ENCODE results near the gene TMC2.
A peak's percentile ranks its signal among the peaks of the same experiment; 100 is the strongest.
"Not testable (repeated sequence)": the region's sequence is repeated elsewhere in the genome, so short reads cannot be mapped to it uniquely, and the experiment has no call there.

TMC2 gene

DNA sequence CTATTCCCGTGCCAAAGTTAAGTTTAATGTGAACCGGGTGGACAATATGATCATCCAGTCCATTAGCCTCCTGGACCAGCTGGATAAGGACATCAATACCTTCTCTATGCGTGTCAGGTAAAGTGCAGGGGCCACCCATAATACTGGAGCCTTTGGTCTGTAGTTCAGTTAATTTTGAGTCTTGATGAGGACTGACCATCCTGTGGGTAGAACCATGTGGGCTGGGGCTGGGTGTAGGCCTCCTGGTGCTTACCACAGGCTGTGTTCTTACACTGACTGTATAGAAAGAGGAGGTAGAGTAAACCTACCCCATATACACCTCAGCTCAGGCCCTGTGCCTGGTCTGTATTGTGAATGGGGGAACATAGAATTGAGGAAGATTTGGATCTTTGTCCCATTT, 118.5 kb downstream of the TMC2 start:
- ATAC-seq (no peak), DNase-seq (ENCODE audit: low spot score in 2 of 2) (no peak)
- H3K4me3 Mint-ChIP-seq, result peak overlapping the region; percentile 86
- no peaks in the 10 kb centered on the region for H3K9me3 Mint-ChIP-seq
- H3K36me3 Mint-ChIP-seq, result peaks cover 83% of the 10 kb centered on the region
- peaks cover 46% of the 10 kb centered on the region for H3K4me1 Mint-ChIP-seq
- H3K27ac Mint-ChIP-seq, result peak overlapping the region; percentile 96

DNA sequence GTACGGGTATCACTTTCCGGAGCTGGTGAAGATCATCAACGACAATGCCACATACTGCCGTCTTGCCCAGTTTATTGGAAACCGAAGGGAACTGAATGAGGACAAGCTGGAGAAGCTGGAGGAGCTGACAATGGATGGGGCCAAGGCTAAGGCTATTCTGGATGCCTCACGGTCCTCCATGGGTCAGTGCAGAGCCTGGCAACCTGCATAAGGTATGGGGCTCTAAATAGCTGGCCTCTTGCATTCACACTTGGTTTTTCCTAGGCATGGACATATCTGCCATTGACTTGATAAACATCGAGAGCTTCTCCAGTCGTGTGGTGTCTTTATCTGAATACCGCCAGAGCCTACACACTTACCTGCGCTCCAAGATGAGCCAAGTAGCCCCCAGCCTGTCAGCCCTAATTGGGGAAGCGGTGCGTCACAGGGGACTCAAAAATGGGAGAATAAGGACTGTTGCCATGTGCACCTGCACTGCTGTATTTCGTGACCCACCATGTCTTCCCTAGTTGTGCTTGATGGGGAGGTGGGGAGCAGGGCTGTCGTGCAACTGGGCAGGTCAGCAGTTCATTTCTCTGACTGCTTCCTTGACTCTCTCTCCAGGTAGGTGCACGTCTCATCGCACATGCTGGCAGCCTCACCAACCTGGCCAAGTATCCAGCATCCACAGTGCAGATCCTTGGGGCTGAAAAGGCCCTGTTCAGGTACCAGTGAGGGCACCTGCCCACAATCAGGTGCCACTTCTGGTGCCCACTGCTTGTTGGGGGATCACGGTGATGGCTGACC, 119.2 kb downstream of the TMC2 start:
- no peaks in the 10 kb centered on the region for H3K9me3 Mint-ChIP-seq
- H3K27ac Mint-ChIP-seq, result peak overlapping the region; percentile 96
- no peak for ATAC-seq
- H3K4me3 Mint-ChIP-seq, result peak overlapping the region; percentile 86
- no peak for DNase-seq (ENCODE audit: low spot score in 2 of 2)
- peaks cover 45% of the 10 kb centered on the region for H3K4me1 Mint-ChIP-seq
- peaks cover 90% of the 10 kb centered on the region for H3K36me3 Mint-ChIP-seq

DNA sequence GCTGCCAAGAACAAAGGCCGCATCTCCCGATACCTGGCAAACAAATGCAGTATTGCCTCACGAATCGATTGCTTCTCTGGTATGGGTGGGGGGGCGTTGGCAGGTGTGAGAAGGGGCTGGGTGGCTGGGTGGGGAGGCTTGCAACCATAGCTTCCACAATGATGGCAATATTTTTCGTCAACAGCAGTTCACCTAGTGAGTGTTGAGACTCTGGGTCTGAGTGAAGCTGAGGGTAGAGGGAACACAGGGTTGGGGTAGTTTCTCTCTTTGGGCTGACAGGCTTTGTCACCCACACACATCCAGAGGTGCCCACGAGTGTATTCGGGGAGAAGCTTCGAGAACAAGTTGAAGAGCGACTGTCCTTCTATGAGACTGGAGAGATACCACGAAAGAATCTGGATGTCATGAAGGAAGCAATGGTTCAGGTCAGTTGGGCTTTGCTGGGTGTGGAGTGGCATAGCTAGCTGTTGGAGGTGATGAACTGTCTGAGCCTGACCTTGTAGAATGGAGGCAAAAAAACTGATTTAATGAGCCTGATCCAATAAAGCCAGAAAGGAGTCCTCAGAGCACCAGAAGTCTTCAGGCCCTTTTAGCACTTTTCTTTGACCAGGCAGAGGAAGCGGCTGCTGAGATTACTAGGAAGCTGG, 120.2 kb downstream of the TMC2 start:
- ATAC-seq (no peak), DNase-seq (ENCODE audit: low spot score in 2 of 2) (no peak)
- Mint-ChIP-seq H3K27ac (peak overlapping the region; percentile 96), H3K4me1 (peaks cover 48% of the 10 kb centered on the region), H3K4me3 (peak overlapping the region; percentile 86), H3K9me3 (no peaks in the 10 kb centered on the region), H3K36me3 (peaks cover 99% of the 10 kb centered on the region)

DNA sequence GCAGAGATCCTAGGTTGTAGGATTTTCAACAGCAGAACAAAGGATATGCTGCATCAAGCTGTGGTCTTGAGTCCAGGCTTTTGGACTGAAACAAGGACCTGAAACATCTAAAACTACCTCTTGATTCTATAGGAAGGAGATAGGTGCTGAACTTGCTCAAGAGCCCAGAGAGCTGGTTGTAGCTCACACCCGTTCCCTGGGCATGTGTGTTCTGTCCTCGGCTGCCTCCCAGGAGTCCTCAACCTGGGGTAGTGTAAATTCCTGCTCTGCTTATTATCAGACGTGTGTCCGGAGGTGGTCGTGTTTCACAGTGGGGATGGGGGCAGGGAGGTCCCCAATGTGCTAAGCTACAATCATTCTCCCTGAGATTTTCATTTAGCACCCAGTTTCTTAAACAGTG, 120.9 kb downstream of the TMC2 start:
- Mint-ChIP-seq H3K4me1 (peaks cover 55% of the 10 kb centered on the region), H3K4me3 (no peak overlapping the region), H3K27ac (peak overlapping the region; percentile 96), H3K36me3 (peaks cover 99% of the 10 kb centered on the region), H3K9me3 (no peaks in the 10 kb centered on the region)
- DNase-seq (ENCODE audit: low spot score in 2 of 2), result no peak
- ATAC-seq, result no peak

DNA sequence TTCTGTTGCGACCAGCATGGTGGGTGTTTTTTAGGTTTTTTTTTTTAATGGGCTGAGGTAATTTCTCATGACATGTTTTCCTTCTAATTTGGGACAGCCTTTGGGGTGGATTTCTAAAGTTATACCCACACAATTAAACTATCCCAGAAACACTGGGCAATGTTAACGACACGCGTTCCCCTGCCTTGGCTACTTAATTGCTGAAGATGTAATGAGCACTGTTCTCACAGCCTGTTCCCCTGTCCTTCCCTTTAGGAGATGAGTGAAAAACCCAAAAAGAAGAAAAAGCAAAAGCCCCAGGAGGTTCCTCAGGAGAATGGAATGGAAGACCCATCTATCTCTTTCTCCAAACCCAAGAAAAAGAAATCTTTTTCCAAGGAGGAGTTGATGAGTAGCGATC, 121.3 kb downstream of the TMC2 start:
- no peak for ATAC-seq
- Mint-ChIP-seq H3K4me3 (no peak overlapping the region), H3K27ac (peak overlapping the region; percentile 96)

DNA sequence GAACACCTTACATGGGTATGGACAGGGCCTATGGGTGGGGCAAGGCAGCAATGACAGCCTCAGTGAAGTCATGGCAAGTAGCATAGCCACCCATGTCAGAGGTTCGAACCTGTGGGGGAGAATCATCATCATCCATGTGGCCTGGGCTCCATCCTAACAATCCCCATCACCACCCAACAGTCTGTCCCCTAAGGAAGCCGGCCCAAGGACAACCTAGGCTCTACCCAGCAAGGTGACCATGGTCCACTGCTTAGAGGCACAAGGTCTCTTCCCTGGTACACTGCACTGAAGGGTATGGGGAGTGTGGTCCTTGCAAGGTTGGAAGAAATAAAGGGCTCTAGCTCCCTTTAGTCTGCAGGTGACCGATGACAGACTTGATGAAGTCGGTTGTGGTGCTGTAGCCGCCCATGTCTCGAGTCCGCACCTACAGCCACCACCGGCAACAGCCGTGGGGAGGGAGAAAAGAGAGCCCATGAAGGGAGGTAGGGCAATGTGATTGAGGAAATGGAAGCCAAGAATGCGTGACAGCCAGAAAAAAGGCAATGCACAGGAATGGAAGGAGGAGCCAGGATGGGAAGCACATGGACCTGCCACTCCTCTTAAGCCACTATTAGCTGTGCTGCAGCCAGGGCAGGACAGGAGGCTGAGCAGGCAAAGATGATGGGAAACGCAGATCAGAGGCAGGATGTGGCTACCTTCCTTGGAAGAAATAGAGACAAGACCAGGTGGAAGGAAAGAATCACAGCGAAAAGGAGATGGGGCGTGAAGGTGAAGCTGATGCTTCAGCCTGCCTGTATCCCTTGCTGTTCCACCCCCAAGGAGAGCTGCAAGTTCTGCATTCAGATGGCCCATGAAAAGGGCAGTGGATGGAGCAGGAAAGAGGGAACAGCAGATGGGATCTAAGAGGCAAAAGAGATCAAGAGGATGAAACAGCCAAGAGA, 122.3 kb downstream of the TMC2 start:
- H3K4me1 Mint-ChIP-seq, result peaks cover 66% of the 10 kb centered on the region
- ATAC-seq, result peak; percentile 50
- H3K27ac Mint-ChIP-seq, result peak overlapping the region; percentile 96
- no peak overlapping the region for H3K4me3 Mint-ChIP-seq
- no peak for DNase-seq (ENCODE audit: low spot score in 2 of 2)
- no peaks in the 10 kb centered on the region for H3K9me3 Mint-ChIP-seq
- peaks cover 96% of the 10 kb centered on the region for H3K36me3 Mint-ChIP-seq

More for the DNA sequence above, 121.3 kb downstream of the TMC2 start:
- H3K9me3 Mint-ChIP-seq, result no peaks in the 10 kb centered on the region
- no peak for DNase-seq (ENCODE audit: low spot score in 2 of 2)
- H3K4me1 Mint-ChIP-seq, result peaks cover 59% of the 10 kb centered on the region
- H3K36me3 Mint-ChIP-seq, result peaks cover 100% of the 10 kb centered on the region

DNA sequence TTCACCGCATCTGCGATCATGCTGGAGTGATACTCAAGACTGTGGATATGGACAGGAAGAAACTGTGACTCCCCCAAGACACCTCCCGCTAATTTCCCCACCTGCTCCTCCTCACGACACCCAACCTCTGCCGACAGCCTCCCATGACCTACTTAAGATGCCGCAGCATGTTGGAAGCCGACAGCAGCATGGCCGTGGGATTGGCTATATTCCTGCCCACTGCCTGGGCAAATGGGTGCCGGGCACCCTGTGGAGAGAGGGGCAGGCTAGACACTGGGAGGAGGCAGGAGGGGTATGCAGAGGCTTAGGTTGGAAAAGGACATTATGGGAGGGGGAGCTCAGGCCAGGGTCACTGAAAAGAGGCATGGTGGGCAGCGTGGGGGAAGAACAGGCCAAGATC, 123.2 kb downstream of the TMC2 start:
- Mint-ChIP-seq H3K4me1 (peaks cover 66% of the 10 kb centered on the region), H3K9me3 (no peaks in the 10 kb centered on the region), H3K27ac (peak overlapping the region; percentile 40), H3K4me3 (no peak overlapping the region), H3K36me3 (peaks cover 94% of the 10 kb centered on the region)
- ATAC-seq, result no peak
- DNase-seq (ENCODE audit: low spot score in 2 of 2), result no peak

DNA sequence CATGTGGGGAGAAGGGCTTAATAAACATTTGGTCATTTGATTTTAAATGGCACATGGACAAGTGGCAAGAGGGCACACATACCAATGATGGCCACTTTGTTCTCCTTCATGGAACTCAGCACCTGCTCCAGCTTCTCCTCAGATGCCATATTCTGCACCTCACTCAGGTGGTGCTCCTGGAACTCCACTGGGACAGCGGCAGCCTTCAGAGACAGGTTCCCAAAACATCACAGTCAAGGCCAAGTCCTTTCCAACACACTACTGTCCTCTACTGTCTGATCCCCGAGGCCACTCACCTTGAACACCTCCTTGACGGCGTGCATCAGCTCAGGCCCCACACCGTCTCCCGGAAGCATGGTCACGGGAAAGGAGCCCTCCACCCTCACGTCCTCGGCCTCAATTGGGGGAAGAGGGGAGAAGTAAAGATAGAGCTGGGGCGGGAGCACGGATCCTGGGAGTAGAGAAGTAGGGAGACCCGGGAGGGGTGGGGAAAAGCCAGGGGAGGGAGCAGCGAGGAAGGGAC, 127.1 kb downstream of the TMC2 start:
- no peak for DNase-seq (ENCODE audit: low spot score in 2 of 2)
- Mint-ChIP-seq H3K36me3 (peaks cover 56% of the 10 kb centered on the region), H3K4me3 (peak overlapping the region; percentile 79), H3K4me1 (peaks cover 43% of the 10 kb centered on the region), H3K9me3 (no peaks in the 10 kb centered on the region), H3K27ac (peak overlapping the region; percentile 94)
- ATAC-seq, result no peak

DNA sequence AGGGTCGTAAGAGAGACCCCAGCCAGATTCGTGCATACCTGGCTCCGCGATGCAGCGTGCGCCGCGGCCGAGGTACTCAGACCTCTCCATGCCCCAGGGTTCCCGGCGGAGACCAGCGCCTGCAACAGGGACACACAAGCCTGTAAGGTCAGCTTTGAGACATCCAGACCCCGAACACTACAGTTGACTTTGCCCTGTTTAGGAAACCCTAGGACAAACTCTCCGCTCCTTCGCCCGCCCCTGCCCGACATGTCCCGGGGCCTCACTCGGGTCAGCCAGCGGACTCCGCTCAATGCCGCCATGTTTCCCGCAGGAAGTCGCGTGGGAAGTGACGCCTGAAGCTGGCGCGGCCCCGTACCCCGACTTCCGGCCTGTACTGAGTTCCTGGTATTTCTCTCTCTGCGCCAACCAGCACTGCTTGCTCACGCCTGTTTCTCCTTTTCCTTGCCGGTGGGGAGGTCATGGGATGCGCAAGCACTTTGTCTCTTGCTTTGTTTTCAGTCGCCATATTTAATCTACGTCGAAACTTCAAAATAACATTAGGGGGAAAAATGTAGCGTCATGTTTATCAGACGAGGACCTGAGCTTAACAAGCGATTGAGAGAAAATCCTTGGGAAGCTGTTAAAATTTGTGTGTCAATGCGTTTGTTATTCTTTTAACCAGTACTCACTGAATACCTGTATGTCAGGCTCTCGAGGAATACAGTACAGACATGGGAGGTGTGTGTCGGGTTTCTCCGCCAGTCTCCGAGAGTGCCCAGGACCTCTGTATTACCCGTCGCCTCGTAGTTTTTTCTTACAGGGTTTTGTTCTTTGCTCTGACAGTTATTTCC, 127.7 kb downstream of the TMC2 start, which contains the start of gene IDH3B:
TSS of gene IDH3B (minus strand) at position 330 of the 833 bp plus-strand sequence. CDS start at position 302, 28 bp downstream.
- Mint-ChIP-seq H3K36me3 (peaks cover 49% of the 10 kb centered on the region), H3K9me3 (no peaks in the 10 kb centered on the region), H3K4me3 (peak within 1 kb of the TSS; percentile 79), H3K27ac (peak within 1 kb of the TSS; percentile 94), H3K4me1 (peaks cover 36% of the 10 kb centered on the region)
- DNase-seq (ENCODE audit: low spot score in 2 of 2) (peak; percentile 81 to 93), ATAC-seq (peak; percentile 96)

DNA sequence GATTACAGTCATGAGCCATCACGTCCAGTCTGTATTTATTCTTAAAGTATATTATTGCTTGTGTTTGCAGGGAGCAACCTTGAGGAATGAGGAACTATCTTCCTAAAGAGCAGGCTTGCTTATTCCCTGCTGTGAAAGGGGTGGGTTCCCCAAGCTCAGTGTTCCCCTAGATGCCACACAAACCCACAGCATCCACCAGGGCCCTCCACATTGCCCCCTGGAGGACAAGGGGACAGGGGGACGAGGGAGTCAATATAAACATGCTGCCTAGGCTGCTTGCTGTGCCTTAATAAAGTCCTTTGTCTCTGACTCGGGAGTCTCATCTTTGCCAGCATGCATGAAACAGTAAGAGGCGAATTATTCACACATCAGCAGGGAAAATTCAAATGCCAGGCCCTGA, 135.6 kb downstream of the TMC2 start:
- H3K4me3 Mint-ChIP-seq, result no peak overlapping the region
- H3K36me3 Mint-ChIP-seq, result no peaks in the 10 kb centered on the region
- DNase-seq (ENCODE audit: low spot score in 2 of 2) (no peak), ATAC-seq (peak; percentile 53)
- no peaks in the 10 kb centered on the region for H3K9me3 Mint-ChIP-seq
- no peak overlapping the region for H3K27ac Mint-ChIP-seq
- H3K4me1 Mint-ChIP-seq, result no peaks in the 10 kb centered on the region

DNA sequence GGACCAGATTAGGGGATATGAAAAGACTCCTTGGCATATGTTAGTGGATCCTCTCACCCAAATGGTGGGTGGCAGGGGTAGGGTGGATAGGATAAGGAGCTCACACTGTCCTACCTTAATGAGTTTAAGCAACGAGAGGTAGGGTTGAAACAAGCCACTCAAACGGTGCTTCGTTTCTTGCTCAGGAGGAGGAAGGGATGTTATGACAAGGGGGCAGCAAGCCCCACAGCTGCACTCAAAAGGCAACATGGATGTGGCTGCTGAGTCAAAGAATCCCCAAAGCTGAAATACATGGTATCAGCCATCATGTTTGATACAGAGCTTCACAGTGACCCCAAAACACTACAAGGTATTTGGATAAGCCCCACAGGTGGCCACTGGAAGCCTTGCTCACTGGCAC, 136.1 kb downstream of the TMC2 start:
- Mint-ChIP-seq H3K4me1 (no peaks in the 10 kb centered on the region), H3K36me3 (no peaks in the 10 kb centered on the region), H3K4me3 (no peak overlapping the region), H3K9me3 (no peaks in the 10 kb centered on the region), H3K27ac (no peak overlapping the region)
- DNase-seq (ENCODE audit: low spot score in 2 of 2) (no peak), ATAC-seq (peak; percentile 72)

DNA sequence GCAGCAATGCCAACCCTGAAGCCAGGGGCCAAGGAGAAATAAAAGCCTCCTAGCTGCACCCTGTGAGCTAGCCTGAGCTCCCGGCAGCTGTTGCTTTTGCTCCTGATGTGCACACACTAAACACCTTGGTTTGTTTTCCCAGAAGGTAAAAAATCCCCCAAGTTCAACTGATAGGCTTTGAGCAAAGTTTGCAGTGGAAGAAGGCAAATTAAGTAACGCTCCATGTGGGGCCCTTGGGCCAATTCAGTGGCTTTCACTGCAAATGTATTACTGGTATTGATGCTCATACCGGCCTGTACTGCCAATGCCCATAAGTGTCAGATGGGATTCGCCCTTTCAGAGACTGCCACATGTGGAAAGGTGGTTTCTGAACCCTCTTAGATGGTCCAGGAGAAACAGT, 137.1 kb downstream of the TMC2 start:
- DNase-seq (ENCODE audit: low spot score in 2 of 2) (no peak), ATAC-seq (no peak)
- Mint-ChIP-seq H3K36me3 (no peaks in the 10 kb centered on the region), H3K4me3 (no peak overlapping the region), H3K4me1 (no peaks in the 10 kb centered on the region), H3K9me3 (no peaks in the 10 kb centered on the region), H3K27ac (no peak overlapping the region)

DNA sequence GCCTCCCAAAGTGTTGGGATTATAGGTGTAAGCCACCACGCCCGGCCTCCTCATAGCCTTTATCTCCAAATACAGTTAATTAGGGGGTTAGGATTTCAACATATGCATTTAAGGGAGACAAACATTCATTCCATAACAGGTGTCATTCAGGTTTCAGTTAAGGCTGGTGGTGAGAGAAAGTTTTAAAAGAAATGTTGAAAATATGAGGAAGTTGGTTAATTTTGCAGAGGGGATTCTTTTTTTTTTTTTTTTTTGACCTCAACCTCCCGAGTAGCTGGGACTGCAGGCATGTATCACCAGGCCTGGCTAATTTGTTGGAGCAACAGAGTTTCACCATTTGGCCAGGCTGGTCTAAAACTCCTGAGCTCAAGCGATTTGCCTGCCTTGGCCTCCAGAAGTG, 143.7 kb downstream of the TMC2 start:
- DNase-seq (ENCODE audit: low spot score in 2 of 2), result no peak
- no peaks in the 10 kb centered on the region for H3K9me3 Mint-ChIP-seq
- H3K36me3 Mint-ChIP-seq, result no peaks in the 10 kb centered on the region
- no peak for ATAC-seq
- H3K27ac Mint-ChIP-seq, result no peak overlapping the region
- no peak overlapping the region for H3K4me3 Mint-ChIP-seq
- H3K4me1 Mint-ChIP-seq, result no peaks in the 10 kb centered on the region

DNA sequence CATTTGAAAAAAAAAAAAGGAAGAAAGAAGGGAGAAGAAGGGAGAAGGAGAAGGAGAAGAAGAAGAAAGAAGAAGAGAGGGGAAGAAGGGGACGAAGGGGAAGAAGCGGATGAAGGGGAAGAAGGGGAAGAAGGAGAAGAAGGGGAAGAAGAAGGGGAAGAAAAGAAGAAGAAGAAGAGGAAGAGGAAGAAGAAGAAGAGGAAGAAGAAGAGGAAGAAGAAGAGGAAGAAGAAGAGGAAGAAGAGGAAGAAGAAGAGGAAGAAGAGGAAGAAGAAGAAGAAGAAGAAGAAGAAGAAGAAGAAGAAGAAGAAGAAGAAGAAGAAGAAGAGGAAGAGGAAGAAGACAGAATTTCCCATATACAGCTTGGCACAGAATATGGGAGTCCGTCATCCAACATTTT, 145.7 kb downstream of the TMC2 start:
- H3K9me3 Mint-ChIP-seq; H3K36me3 Mint-ChIP-seq; H3K4me1 Mint-ChIP-seq; DNase-seq (ENCODE audit: low spot score in 2 of 2); ATAC-seq; H3K4me3 Mint-ChIP-seq; H3K27ac Mint-ChIP-seq: not testable (repeated sequence)
